Measurements from ENCODE around the gene PTPRD.

PTPRD gene

GRCh38 chr9:9751996-9752395 lies 860.8 kb downstream of the PTPRD start:
- no peak overlapping the region for H3K4me3 ChIP-seq (ENCODE audit: low read length)
- no peak for DNase-seq (ENCODE audit: low read depth, low spot score)

GRCh38 chr9:9750719-9751118 lies 862.1 kb downstream of the PTPRD start:
- DNase-seq (ENCODE audit: low read depth, low spot score) = no peak
- H3K4me3 ChIP-seq (ENCODE audit: low read length) = no peak overlapping the region

- no peak for DNase-seq (ENCODE audit: low read depth, low spot score)
- no peak overlapping the region for H3K4me3 ChIP-seq (ENCODE audit: low read length)
Observed at GRCh38 chr9:9749591-9749990, 863.2 kb downstream of the PTPRD start.

- DNase-seq (ENCODE audit: low read depth, low spot score) = no peak
- H3K4me3 ChIP-seq (ENCODE audit: low read length) = no peak overlapping the region
Observed at GRCh38 chr9:9747787-9748186, 865.0 kb downstream of the PTPRD start.

- no peak overlapping the region for H3K4me3 ChIP-seq (ENCODE audit: low read length)
- no peak for DNase-seq (ENCODE audit: low read depth, low spot score)
Observed at GRCh38 chr9:9746826-9747225, 866.0 kb downstream of the PTPRD start.

- no peak overlapping the region for H3K4me3 ChIP-seq (ENCODE audit: low read length)
- no peak for DNase-seq (ENCODE audit: low read depth, low spot score)
Observed at GRCh38 chr9:9743822-9744221, 869.0 kb downstream of the PTPRD start.

GRCh38 chr9:9730174-9730573 lies 882.6 kb downstream of the PTPRD start:
- DNase-seq (ENCODE audit: low read depth, low spot score) = no peak

GRCh38 chr9:9729082-9729481 lies 883.7 kb downstream of the PTPRD start:
- no peak for DNase-seq (ENCODE audit: low read depth, low spot score)

More at GRCh38 chr9:9730174-9730573, 882.6 kb downstream of the PTPRD start:
- no peak overlapping the region for H3K4me3 ChIP-seq (ENCODE audit: low read length)

GRCh38 chr9:9719373-9720112 lies 893.3 kb downstream of the PTPRD start:
- DNase-seq (ENCODE audit: low read depth, low spot score) = no peak

More at GRCh38 chr9:9729082-9729481, 883.7 kb downstream of the PTPRD start:
- no peak overlapping the region for H3K4me3 ChIP-seq (ENCODE audit: low read length)

GRCh38 chr9:9718691-9719090 lies 894.1 kb downstream of the PTPRD start:
- no peak overlapping the region for H3K4me3 ChIP-seq (ENCODE audit: low read length)
- no peak for DNase-seq (ENCODE audit: low read depth, low spot score)

More at GRCh38 chr9:9719373-9720112, 893.3 kb downstream of the PTPRD start:
- H3K4me3 ChIP-seq (ENCODE audit: low read length) = no peak overlapping the region

GRCh38 chr9:9679433-9679832 lies 933.4 kb downstream of the PTPRD start:
- DNase-seq (ENCODE audit: low read depth, low spot score) = no peak
- H3K4me3 ChIP-seq (ENCODE audit: low read length) = no peak overlapping the region

- DNase-seq (ENCODE audit: low read depth, low spot score) = no peak
Observed at GRCh38 chr9:9674461-9674860, 938.3 kb downstream of the PTPRD start.

GRCh38 chr9:9670454-9670853 lies 942.3 kb downstream of the PTPRD start:
- no peak for DNase-seq (ENCODE audit: low read depth, low spot score)
- no peak overlapping the region for H3K4me3 ChIP-seq (ENCODE audit: low read length)

More at GRCh38 chr9:9674461-9674860, 938.3 kb downstream of the PTPRD start:
- no peak overlapping the region for H3K4me3 ChIP-seq (ENCODE audit: low read length)

- no peak for DNase-seq (ENCODE audit: low read depth, low spot score)
Observed at GRCh38 chr9:9645006-9645405, 967.8 kb downstream of the PTPRD start.

GRCh38 chr9:9631284-9631683 lies 981.5 kb downstream of the PTPRD start:
- no peak overlapping the region for H3K4me3 ChIP-seq (ENCODE audit: low read length)
- no peak for DNase-seq (ENCODE audit: low read depth, low spot score)

More at GRCh38 chr9:9645006-9645405, 967.8 kb downstream of the PTPRD start:
- H3K4me3 ChIP-seq (ENCODE audit: low read length) = no peak overlapping the region

- no peak for DNase-seq (ENCODE audit: low read depth, low spot score)
- no peak overlapping the region for H3K4me3 ChIP-seq (ENCODE audit: low read length)
Observed at GRCh38 chr9:9625248-9625647, 987.6 kb downstream of the PTPRD start.

- DNase-seq (ENCODE audit: low read depth, low spot score) = no peak
- no peak overlapping the region for H3K4me3 ChIP-seq (ENCODE audit: low read length)
Observed at GRCh38 chr9:9623506-9623905, 989.3 kb downstream of the PTPRD start.

GRCh38 chr9:9621355-9621940 lies 991.4 kb downstream of the PTPRD start:
- no peak overlapping the region for H3K4me3 ChIP-seq (ENCODE audit: low read length)
- DNase-seq (ENCODE audit: low read depth, low spot score) = no peak

- H3K4me3 ChIP-seq (ENCODE audit: low read length) = no peak overlapping the region
- DNase-seq (ENCODE audit: low read depth, low spot score) = no peak
Observed at GRCh38 chr9:9620736-9621135, 992.1 kb downstream of the PTPRD start.

GRCh38 chr9:9615086-9615485 lies 997.7 kb downstream of the PTPRD start:
- DNase-seq (ENCODE audit: low read depth, low spot score) = no peak
- no peak overlapping the region for H3K4me3 ChIP-seq (ENCODE audit: low read length)

- DNase-seq (ENCODE audit: low read depth, low spot score) = no peak
- no peak overlapping the region for H3K4me3 ChIP-seq (ENCODE audit: low read length)
Observed at GRCh38 chr9:9614607-9615006, 998.2 kb downstream of the PTPRD start.
